Prostate gland (tissue), 2 donors: ENCODE results near the gene GPR162. TPM values are rescaled to one million over a fixed set of nuclear protein-coding genes. Genes with fewer than 3 reads are reported as not detected.
A peak's percentile ranks its signal among the peaks of the same experiment; 100 is the strongest.
"Not testable (repeated sequence)": the region's sequence is repeated elsewhere in the genome, so short reads cannot be mapped to it uniquely, and the experiment has no call there.

Experiments used
- DNase-seq: peaks from one replicate; pipeline ENCODE4 v3.0.0-alpha.2; 2019; ENCODE audit warnings: low spot score
- H3K27ac ChIP-seq, 2 donors: fragments of 200-600 bp; sonication (generic); 2 replicates each; pipeline ENCODE4 v1.5.1; 2017 to 2019
- H3K27me3 ChIP-seq: fragments of 200-600 bp; sonication (generic); replicated peaks from 2 replicates; pipeline ENCODE4 v1.5.1; 2019; ENCODE audit not compliant: insufficient read depth
- H3K36me3 ChIP-seq, 2 donors: fragments of 200-600 bp; sonication (generic); 1 replicate in 1 of 2; 2 replicates in 1 of 2; pipeline versions ENCODE4 v1.5.1 to v1.8.1; 2017 to 2019
- H3K4me1 ChIP-seq: fragments of 200-600 bp; sonication (generic); replicated peaks from 2 replicates; pipeline ENCODE4 v1.5.1; 2019
- H3K4me3 ChIP-seq, 2 donors: fragments of 200-600 bp; sonication (generic); 2 replicates each; pipeline ENCODE4 v1.5.1; 2017 to 2019
- H3K9me3 ChIP-seq: fragments of 200-600 bp; sonication (generic); 2 replicates; pipeline ENCODE4 v1.5.1; 2017
- POLR2A ChIP-seq: fragments of 450-650 bp; IDR thresholded peaks from one replicate; pipeline ENCODE4 v1.6.1; 2016; ENCODE audit warnings: antibody characterized with exemption, mild to moderate bottlenecking
- POLR2AphosphoS5 ChIP-seq: sonication (generic); formaldehyde crosslinking; IDR thresholded peaks from one replicate; pipeline ENCODE4 v1.6.1; 2017; ENCODE audit warnings: antibody characterized with exemption
- WGBS: methylation state at CpG from one replicate; pipeline ENCODE4 v1.1.5; 2018; 5-methylcytosine and 5-hydroxymethylcytosine counted together
- intact Hi-C: fragments of 100-400 bp; cut with DNase I; formaldehyde crosslinking; loops from one replicate; pipeline ENCODE4 v1.14.2; 2022
- total RNA-seq, 2 donors: library from RNA; depleted of rRNA; stranded (reverse); fragments of >200 nt; gene quantifications; one replicate each; pipeline ENCODE4 v1.1.0, GENCODE V29; 2016
- TF ChIP-seq, protein P1 (sequence below), 4 experiments: fragments of 200-600 bp in 2 of 4; fragments of 450-650 bp in 2 of 4; sonication (generic) in 2 of 4; IDR thresholded peaks; 1 replicate in 3 of 4; 2 replicates in 1 of 4; pipeline ENCODE4 v1.5.1; 2016 to 2019; ENCODE audit warnings: antibody characterized with exemption in 4 of 4, mild to moderate bottlenecking in 2 of 4, moderate library complexity in 2 of 4

Gene GPR162
- total RNA-seq, 2 donors from 2014 or later = 4.3 to 4.4 TPM

- H3K4me3 ChIP-seq = no peak overlapping the region
- peaks cover 0 to 3% of the 10 kb centered on the region in 2 donors for H3K36me3 ChIP-seq
- 70% methylated on average over 12 of the region's 12 CpGs for WGBS
- H3K9me3 ChIP-seq = no peaks in the 10 kb centered on the region
- no peak for TF ChIP-seq POLR2A
- DNase-seq = no peak
- peak overlapping the region; percentile 68 to 75 for H3K27ac ChIP-seq
- H3K4me1 ChIP-seq = peaks cover 16% of the 10 kb centered on the region
- no peaks in the 10 kb centered on the region for H3K27me3 ChIP-seq
- intact Hi-C loops = loop anchor here (10.0 kb wide), 2 partner anchors 63 to 93 kb away; no protein-coding TSS in a partner anchor
These were observed 49.7 kb downstream of the GPR162 start for GRCh38 chr12:6871052-6871957.

- no peaks in the 10 kb centered on the region for H3K27me3 ChIP-seq
- TF ChIP-seq POLR2AphosphoS5 = no peak
- TF ChIP-seq, protein P1, sequence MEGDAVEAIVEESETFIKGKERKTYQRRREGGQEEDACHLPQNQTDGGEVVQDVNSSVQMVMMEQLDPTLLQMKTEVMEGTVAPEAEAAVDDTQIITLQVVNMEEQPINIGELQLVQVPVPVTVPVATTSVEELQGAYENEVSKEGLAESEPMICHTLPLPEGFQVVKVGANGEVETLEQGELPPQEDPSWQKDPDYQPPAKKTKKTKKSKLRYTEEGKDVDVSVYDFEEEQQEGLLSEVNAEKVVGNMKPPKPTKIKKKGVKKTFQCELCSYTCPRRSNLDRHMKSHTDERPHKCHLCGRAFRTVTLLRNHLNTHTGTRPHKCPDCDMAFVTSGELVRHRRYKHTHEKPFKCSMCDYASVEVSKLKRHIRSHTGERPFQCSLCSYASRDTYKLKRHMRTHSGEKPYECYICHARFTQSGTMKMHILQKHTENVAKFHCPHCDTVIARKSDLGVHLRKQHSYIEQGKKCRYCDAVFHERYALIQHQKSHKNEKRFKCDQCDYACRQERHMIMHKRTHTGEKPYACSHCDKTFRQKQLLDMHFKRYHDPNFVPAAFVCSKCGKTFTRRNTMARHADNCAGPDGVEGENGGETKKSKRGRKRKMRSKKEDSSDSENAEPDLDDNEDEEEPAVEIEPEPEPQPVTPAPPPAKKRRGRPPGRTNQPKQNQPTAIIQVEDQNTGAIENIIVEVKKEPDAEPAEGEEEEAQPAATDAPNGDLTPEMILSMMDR (IDR thresholded peaks at IDR 0.05) = peak; percentile 78 to 94 (median 87)
- peaks cover 0 to 3% of the 10 kb centered on the region in 2 donors for H3K36me3 ChIP-seq
- no peaks in the 10 kb centered on the region for H3K9me3 ChIP-seq
- 1% methylated on average over 40 of the region's 40 CpGs for WGBS
- peak overlapping the region; percentile 49 to 71 for H3K4me3 ChIP-seq
- peak overlapping the region; percentile 68 to 75 for H3K27ac ChIP-seq
- intact Hi-C loops = loop anchor here (1.0 to 10.0 kb wide), 3 partner anchors 19 to 92 kb away; no protein-coding TSS in a partner anchor
- peak; percentile 70 for DNase-seq
- H3K4me1 ChIP-seq = peaks cover 16% of the 10 kb centered on the region
These were observed 50.7 kb downstream of the GPR162 start for GRCh38 chr12:6872073-6873048.

- WGBS = under 1% methylated on average over 43 of the region's 66 CpGs
- peaks cover 13% of the 10 kb centered on the region for H3K4me1 ChIP-seq
- peak within 1 kb of the TSS; percentile 68 to 75 for H3K27ac ChIP-seq
- peak within 1 kb of the TSS; percentile 49 to 71 for H3K4me3 ChIP-seq
- no peaks in the 10 kb centered on the region for H3K27me3 ChIP-seq
- peaks cover 0 to 3% of the 10 kb centered on the region in 2 donors for H3K36me3 ChIP-seq
- intact Hi-C loops = loop anchor here (1.0 to 10.0 kb wide), 3 partner anchors 18 to 91 kb away; no protein-coding TSS in a partner anchor
- no peaks in the 10 kb centered on the region for H3K9me3 ChIP-seq
- TF ChIP-seq POLR2A (peak; percentile 69), POLR2AphosphoS5 (peak; percentile 81)
- TF ChIP-seq, protein P1 (IDR thresholded peaks at IDR 0.05) = peak in 2 of 4 experiments; percentile 16 to 37
- peak; percentile 93 for DNase-seq
These were observed 51.7 kb downstream of the GPR162 start, which contains the start of gene SPSB2 for GRCh38 chr12:6873094-6874014. SPSB2 (minus strand) TSS chr12:6873303; CDS start chr12:6872901, 402 bp downstream.

- intact Hi-C loops = loop anchor here (10.0 kb wide), 2 partner anchors 61 to 91 kb away; no protein-coding TSS in a partner anchor
- Histone ChIP-seq H3K4me3 (peak overlapping the region; percentile 49 to 71), H3K27ac (peak overlapping the region; percentile 68 to 75)
- H3K4me1 ChIP-seq, H3K36me3 ChIP-seq, DNase-seq, H3K9me3 ChIP-seq, H3K27me3 ChIP-seq: not testable (repeated sequence)
- 53% methylated on average over 9 of the region's 9 CpGs for WGBS
These were observed 52.4 kb downstream of the GPR162 start for GRCh38 chr12:6874015-6874368.

Other genes with a start within 250 kb of the GPR162 start
- gene CHD4, start 214.4 kb upstream of the GPR162 start, total RNA-seq = 100 to 1,000 TPM; 124 to 240 TPM
- 1 to 10 TPM in 1 of 2 donors, under 1 TPM in 1; 0.59 to 1.9 TPM for gene LPAR5, start 185.9 kb upstream of the GPR162 start, total RNA-seq
- gene ACRBP, start 174.4 kb upstream of the GPR162 start, total RNA-seq = 10 to 100 TPM in 1 of 2 donors, 1 to 10 TPM in 1; 2.3 to 49.6 TPM
- 10 to 100 TPM; 75.5 to 78.9 TPM for gene ING4, start 158.7 kb upstream of the GPR162 start, total RNA-seq
- 10 to 100 TPM; 42.9 to 68.6 TPM for gene ZNF384, start 132.4 kb upstream of the GPR162 start, total RNA-seq
- gene PIANP, start 121.0 kb upstream of the GPR162 start, total RNA-seq = 1 to 10 TPM in 1 of 2 donors, not detected in 1; 3.1 TPM
- gene COPS7A, start 97.8 kb upstream of the GPR162 start, total RNA-seq = 10 to 100 TPM; 92.0 to 92.6 TPM
- 100 to 1,000 TPM; 267 to 282 TPM for gene MLF2, start 68.7 kb upstream of the GPR162 start, total RNA-seq
- gene PTMS, start 55.5 kb upstream of the GPR162 start, total RNA-seq = 100 to 1,000 TPM; 285 to 339 TPM
- gene LAG3, start 49.3 kb upstream of the GPR162 start, total RNA-seq = 10 to 100 TPM in 1 of 2 donors, under 1 TPM in 1; 0.73 to 13.1 TPM
- gene CD4, start 32.3 kb upstream of the GPR162 start, total RNA-seq = 1 to 10 TPM; 1.6 to 8.6 TPM
- 10 to 100 TPM; 25.7 to 28.8 TPM for gene P3H3, start 6.6 kb downstream of the GPR162 start, total RNA-seq
- 1 to 10 TPM; 2.3 to 2.4 TPM for gene GNB3, start 19.1 kb downstream of the GPR162 start, total RNA-seq
- 10 to 100 TPM in 1 of 2 donors, 1 to 10 TPM in 1; 1.7 to 16.2 TPM for gene CDCA3, start 29.5 kb downstream of the GPR162 start, total RNA-seq
- gene USP5, start 30.3 kb downstream of the GPR162 start, total RNA-seq = 10 to 100 TPM; 58.3 to 84.1 TPM
- 100 to 1,000 TPM; 404 to 443 TPM for gene TPI1, start 45.7 kb downstream of the GPR162 start, total RNA-seq
- 10 to 100 TPM; 12.7 to 23.5 TPM for gene SPSB2, start 51.5 kb downstream of the GPR162 start, total RNA-seq
- gene LRRC23, start 83.0 kb downstream of the GPR162 start, total RNA-seq = 10 to 100 TPM; 15.9 to 25.3 TPM
- gene ENO2, start 92.8 kb downstream of the GPR162 start, total RNA-seq = 10 to 100 TPM in 1 of 2 donors, 1 to 10 TPM in 1; 6.9 to 13.0 TPM
- gene ATN1, start 106.1 kb downstream of the GPR162 start, total RNA-seq = 100 to 1,000 TPM in 1 of 2 donors, 10 to 100 TPM in 1; 93.0 to 129 TPM
- gene RNU7-1, start 122.0 kb downstream of the GPR162 start, total RNA-seq = not detected
- 100 to 1,000 TPM; 352 to 711 TPM for gene C12orf57, start 122.2 kb downstream of the GPR162 start, total RNA-seq
- 10 to 100 TPM; 30.6 to 43.2 TPM for gene PTPN6, start 129.5 kb downstream of the GPR162 start, total RNA-seq
- 100 to 1,000 TPM; 177 to 230 TPM for gene PHB2, start 148.8 kb downstream of the GPR162 start, total RNA-seq
- gene EMG1, start 149.1 kb downstream of the GPR162 start, total RNA-seq = 10 to 100 TPM; 37.7 to 46.3 TPM
- gene LPCAT3, start 196.7 kb downstream of the GPR162 start, total RNA-seq = 10 to 100 TPM; 59.9 to 86.9 TPM
- 100 to 1,000 TPM in 1 of 2 donors, 10 to 100 TPM in 1; 52.7 to 176 TPM for gene C1S, start 238.9 kb downstream of the GPR162 start, total RNA-seq